Measurements from ENCODE around the gene RALGPS2.

The RALGPS2 gene, protein sequence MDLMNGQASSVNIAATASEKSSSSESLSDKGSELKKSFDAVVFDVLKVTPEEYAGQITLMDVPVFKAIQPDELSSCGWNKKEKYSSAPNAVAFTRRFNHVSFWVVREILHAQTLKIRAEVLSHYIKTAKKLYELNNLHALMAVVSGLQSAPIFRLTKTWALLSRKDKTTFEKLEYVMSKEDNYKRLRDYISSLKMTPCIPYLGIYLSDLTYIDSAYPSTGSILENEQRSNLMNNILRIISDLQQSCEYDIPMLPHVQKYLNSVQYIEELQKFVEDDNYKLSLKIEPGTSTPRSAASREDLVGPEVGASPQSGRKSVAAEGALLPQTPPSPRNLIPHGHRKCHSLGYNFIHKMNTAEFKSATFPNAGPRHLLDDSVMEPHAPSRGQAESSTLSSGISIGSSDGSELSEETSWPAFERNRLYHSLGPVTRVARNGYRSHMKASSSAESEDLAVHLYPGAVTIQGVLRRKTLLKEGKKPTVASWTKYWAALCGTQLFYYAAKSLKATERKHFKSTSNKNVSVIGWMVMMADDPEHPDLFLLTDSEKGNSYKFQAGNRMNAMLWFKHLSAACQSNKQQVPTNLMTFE

DNA sequence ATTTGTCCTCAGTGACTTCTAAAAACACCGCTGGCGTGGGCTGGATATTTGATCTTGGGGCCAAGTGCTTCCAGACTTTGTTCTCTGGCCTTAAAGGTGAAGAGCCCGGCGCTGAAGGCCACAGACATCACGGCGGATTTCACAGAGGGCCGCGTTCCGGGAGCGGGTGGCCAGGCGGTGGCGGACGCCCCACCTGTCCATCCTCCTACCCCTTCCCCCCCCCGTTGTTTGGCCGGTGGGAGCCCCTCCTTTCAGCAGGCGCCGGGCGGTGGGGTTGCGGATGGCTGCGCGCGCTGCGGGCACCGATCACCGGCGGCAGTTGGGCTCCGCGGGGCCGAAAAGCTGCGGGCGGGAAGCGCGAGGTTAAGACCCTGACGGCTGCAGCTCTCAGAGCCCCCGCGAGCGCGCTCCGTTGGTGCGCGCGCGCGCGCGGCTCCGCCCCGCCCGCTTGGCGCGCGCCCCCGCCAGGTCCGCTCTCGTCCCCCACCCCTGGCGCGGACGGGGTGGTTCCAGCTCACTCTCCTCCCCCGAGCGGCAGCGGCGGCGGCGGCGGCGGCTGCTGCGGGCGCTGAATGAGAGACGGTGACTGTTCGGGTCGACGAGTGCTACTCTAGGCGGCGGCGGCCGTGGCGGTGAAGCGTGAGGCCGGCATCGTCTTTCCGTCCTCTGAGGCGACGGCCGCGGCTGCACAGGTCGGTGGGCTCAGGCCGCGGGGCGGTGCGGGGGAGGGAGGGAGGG, at the start of gene RALGPS2:
Gene RALGPS2 (plus strand): TSS at position 517 of the 738 bp plus-strand sequence. CDS start 51,521 bp downstream, outside the sequence.
- no peak for DNase-seq (ENCODE audit: low read depth, low spot score)

DNA sequence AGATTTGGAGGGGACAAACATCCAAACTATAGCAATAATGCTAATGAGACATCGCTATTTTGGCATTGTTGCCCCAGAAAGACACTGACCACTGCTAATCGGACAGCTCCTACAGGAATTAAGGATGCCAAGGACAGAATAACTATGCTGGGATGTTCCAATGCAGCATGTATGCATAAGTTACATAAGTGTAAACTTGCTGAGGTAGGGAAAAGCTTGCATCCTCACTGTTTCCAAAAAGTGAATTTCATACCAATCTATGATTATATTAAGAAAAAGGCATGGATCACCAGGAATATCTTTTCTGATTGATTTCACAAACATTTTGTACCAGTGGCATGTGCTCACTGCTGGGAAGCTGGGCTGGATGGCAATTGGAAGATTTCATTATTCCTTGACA, 45.8 kb upstream of the RALGPS2 start:
- DNase-seq (ENCODE audit: low read depth, low spot score): no peak

DNA sequence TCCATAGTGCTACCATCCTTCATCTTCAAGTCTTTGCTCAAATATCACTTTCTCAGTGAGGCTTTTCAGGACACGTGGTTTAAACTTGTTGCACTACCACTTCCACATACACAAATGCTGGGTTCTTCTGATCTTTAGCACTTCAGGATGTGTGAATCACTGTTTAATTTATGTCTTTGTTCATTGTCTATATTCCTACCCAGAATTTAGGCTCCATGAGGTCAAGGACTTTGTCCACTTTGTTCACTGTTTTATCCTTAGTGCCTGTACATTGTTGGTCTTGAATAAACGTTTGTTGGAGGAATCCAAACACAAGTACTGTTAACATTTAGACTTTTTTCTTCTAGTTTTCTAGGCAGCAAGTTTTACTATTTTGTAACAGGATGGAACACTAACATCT, 42.6 kb upstream of the RALGPS2 start:
- no peak for DNase-seq (ENCODE audit: low read depth, low spot score)

DNA sequence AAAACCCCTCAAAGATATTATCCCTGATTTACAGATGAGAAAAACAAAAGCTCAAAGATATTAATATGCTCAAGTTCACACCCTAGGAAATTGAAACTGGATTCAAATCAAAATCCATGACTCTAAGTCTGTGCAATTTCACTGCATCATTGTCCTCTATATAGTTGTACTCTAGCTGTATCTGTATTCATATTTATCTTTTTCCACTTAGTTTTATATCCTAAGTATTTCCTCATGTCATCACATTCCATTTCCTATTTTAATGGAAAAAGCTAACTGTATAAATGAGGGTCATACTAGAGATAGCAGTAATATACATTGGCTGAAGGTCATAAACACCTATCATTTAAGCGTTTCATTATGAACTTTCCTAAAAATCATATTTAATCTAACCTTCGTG, 42.2 kb upstream of the RALGPS2 start:
- DNase-seq (ENCODE audit: low read depth, low spot score): no peak

GRCh38 chr1:178683291-178683690, 41.8 kb upstream of the RALGPS2 start:
- no peak for DNase-seq (ENCODE audit: low read depth, low spot score)

- no peak for DNase-seq (ENCODE audit: low read depth, low spot score)
Measured at GRCh38 chr1:178684111-178684510, 40.9 kb upstream of the RALGPS2 start.

- DNase-seq (ENCODE audit: low read depth, low spot score): no peak
Measured at GRCh38 chr1:178684542-178685000, 40.5 kb upstream of the RALGPS2 start.

DNA sequence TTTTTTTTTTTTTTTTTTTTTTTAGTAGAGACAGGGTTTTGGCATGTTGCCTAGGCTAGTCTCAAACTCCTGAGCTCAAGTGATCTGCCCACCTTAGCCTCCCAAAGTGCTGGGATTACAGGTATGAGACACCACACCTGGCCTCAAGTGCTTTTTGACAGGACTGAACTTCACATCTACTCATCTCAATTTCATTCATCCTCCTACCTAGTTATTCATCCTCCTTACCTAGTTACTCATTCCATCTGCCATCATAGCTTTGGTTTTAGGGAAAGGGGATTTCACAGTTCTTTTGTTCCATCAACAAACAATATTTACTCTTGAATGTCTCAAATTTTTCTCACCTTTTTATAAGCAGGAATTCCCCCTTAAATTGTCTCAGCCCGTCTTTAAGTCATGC, 38.6 kb upstream of the RALGPS2 start:
- DNase-seq (ENCODE audit: low read depth, low spot score): no peak

DNA sequence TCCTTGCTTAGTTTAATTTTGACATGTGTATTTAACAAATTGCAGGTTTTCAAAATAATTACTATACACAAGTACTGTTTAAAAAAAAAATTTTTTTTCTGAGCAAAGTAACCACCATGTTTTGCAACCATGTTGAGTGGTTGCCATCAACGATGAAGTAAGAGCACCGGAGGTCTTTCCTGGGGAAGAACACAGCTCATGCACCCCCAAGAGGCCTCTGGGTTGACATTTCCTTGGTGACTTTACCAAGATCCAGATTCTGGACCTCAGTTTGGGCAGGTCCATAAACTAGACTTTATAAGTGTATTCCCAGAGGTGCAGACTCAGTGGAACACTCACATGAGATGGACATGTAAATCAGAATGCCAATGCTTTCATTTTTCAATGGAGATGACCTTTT, 36.8 kb upstream of the RALGPS2 start:
- no peak for DNase-seq (ENCODE audit: low read depth, low spot score)

GRCh38 chr1:178689769-178690168, 35.3 kb upstream of the RALGPS2 start:
- no peak for DNase-seq (ENCODE audit: low read depth, low spot score)

DNA sequence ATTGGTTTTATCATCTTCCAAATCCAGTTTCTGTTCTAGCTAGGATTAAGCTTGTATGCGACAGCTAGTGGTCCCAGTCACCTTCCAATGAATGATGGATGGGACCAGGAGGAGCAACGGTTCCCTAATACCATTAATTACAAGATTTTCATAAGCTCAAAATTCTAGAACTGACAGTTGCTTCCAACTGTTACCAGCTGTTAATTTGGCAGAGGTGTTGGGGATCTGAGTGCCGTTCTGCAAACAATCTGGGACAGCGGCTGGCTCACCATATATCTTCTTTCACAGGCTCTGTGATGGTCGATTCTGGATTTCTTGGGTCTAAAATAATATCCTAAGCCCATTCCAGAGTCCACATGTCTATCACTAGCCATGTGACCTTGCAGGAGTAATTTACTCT, 34.5 kb upstream of the RALGPS2 start:
- no peak for DNase-seq (ENCODE audit: low read depth, low spot score)

- DNase-seq (ENCODE audit: low read depth, low spot score): no peak
Measured at GRCh38 chr1:178692564-178693327, 32.3 kb upstream of the RALGPS2 start.

DNA sequence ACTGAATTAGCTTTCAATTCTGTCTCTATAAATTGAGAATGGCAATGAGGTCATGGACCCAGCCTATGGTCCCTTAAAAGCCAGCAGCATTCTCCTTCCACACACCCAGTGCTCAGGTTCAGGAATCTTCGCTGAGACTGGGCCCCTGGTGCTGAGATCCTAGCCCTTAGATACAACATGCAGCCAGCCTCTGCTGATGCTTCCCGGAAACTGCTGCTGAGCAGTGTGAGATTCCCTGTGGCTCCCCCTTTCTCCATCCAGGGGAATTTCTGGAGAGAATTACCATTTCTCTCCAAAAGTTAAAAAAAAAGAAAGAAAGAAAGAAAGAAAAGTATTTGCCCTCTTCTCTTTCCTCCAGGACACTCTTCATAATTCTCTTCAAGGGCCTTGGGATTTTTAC, 31.7 kb upstream of the RALGPS2 start:
- DNase-seq (ENCODE audit: low read depth, low spot score): no peak

DNA sequence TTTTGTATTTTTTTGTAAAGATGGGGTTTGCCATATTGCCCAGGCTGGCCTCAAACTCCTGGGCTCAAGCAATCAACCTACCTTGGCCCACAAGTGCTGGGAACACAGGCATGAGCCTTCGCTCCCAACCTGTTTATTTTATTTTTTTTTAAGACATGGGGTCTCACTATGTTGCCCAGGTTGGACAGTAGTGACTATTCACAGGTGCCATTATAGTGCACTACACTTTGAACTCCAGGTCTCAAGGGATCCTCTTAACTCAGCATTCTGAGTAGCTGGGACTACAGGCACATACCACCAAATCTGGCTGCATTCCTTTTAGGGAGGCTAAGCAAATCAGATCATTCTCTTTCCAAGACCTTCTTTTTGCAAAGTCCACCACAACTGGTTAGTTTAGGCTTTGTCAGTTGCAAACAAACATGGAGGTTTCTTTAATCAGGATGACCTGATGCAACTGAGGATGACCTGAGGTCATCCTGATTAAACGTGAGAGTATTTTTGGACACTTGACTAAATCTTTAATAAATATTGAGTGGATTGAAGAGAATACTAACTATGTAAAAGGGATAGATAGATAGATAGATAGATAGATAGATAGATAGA, 30.0 kb upstream of the RALGPS2 start:
- DNase-seq (ENCODE audit: low read depth, low spot score): no peak

GRCh38 chr1:178702146-178702545, 22.9 kb upstream of the RALGPS2 start:
- DNase-seq (ENCODE audit: low read depth, low spot score): no peak

DNA sequence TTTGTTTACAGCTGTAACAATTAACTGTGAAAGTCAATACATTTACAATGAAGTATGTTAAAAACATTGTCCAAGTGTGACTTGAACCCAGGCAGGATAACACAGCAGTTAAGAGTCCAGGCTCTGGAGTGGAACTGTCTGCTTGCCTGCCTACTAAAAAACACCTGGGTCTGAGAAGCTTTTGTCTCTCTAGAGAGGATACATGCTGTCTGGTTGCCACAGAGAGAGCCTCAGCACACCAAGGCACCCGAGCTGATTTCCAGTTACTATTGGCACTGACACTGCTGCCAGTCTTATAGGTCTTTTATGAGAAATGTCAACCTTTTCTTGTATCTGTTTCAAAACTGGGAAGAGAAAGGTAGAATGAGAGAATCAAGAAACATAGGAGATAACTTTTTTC, 20.2 kb upstream of the RALGPS2 start:
- no peak for DNase-seq (ENCODE audit: low read depth, low spot score)

- no peak for DNase-seq (ENCODE audit: low read depth, low spot score)
Measured at GRCh38 chr1:178706432-178706831, 18.6 kb upstream of the RALGPS2 start.

GRCh38 chr1:178713259-178713658, 11.8 kb upstream of the RALGPS2 start:
- no peak for DNase-seq (ENCODE audit: low read depth, low spot score)

DNA sequence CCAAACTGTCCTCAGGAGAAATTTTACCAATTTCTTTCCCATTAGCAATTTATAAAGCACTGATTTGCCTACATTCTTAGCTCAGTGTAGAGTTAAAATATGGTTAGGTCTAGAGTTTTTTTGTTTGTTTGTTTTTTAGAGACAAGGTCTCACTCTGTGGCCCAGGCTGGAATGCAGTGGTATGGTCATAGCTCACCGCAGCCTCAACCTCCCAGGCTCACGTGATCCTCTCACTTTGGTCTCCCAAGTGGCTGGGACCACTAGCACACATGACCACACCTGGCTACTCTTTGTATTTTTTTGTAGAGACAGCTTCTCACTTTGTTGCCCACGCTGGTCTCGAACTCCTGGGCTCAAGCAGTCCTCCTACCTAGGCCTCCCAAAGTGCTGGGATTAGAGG, 10.6 kb upstream of the RALGPS2 start:
- DNase-seq (ENCODE audit: low read depth, low spot score): no peak

- DNase-seq (ENCODE audit: low read depth, low spot score): no peak
Measured at GRCh38 chr1:178716111-178716510, 8.9 kb upstream of the RALGPS2 start.

DNA sequence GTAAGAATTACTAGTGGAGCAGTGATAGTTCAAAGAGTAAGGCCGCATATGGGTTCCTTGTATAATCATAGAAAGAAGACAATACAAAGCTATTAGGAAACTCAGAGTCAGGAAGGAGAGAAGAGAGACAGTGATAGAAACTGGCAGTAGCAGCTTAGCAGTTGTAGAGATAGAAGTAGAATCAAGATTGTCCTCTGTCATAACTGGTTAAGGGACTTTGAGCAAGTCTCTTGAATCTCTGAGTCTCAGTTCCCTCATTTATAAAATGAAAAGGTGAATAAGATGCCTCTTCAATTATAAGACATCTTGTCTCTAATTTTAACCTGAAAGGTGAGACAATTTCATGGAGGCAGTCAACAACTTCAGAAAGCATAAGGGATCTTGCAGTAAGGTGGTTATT, 6.5 kb upstream of the RALGPS2 start:
- no peak for DNase-seq (ENCODE audit: low read depth, low spot score)

Data from activated CD4-positive, CD25-positive, alpha-beta regulatory T cell treated with anti-CD3 and anti-CD28 coated beads, Interleukin-2, amount 50 U/mL, for 16 hours (primary cell).